Measurements from ENCODE around the gene CSAD. TPM values are rescaled to one million over a fixed set of nuclear protein-coding genes. Genes with fewer than 3 reads are reported as not detected.
A peak's percentile ranks its signal among the peaks of the same experiment; 100 is the strongest.

CSAD gene
- total and polyA plus RNA-seq, 2 of the 13 experiments (the other 11 are each of a cell fraction or from before 2014, with no cell fraction given), result 7.2 to 23.5 TPM

GRCh38 chr12:53181935-53182334 is 1.2 kb upstream of the CSAD start:
- Histone ChIP-seq H3K79me2 (ENCODE audit: insufficient read depth, low read length) (peaks cover 32% of the 10 kb centered on the region), H3K27ac (ENCODE audit: extremely low read length, insufficient read depth, low read length) (no peak overlapping the region), H3K4me3 (replicated peaks in 1 of 3; ENCODE audit: insufficient read depth in 1 of 3, low read depth in 2 of 3, low read length in 3 of 3) (peak overlapping the region in 2 of 3 experiments; percentile 58 to 82; a peak in 3 of 6 replicates), H3K36me3 (replicated peaks in 1 of 2; ENCODE audit: control insufficient read depth in 1 of 2, insufficient read depth in 2 of 2, low read length in 2 of 2) (peaks cover 18 to 48% of the 10 kb centered on the region in 2 experiments), H3K9ac (ENCODE audit: insufficient read depth, low read depth, low read length) (peak overlapping the region; percentile 85), H2AFZ (ENCODE audit: low read length) (no peak overlapping the region), H3K27me3 (ENCODE audit: control insufficient read depth in 1 of 2, insufficient read depth in 2 of 2, low read length in 2 of 2) (no peaks in the 10 kb centered on the region; a peak in 1 of 5 replicates), H3K4me1 (ENCODE audit: insufficient read depth, low read length) (peaks cover 51% of the 10 kb centered on the region), H3K9me3 (ENCODE audit: low read length) (no peaks in the 10 kb centered on the region), H4K20me1 (ENCODE audit: insufficient read depth, low read length) (peaks cover 15% of the 10 kb centered on the region), H3K4me2 (ENCODE audit: low read depth, low read length) (peak overlapping the region; percentile 80)
- no TSS peak for BruUV-seq (replicated peaks)
- ChIA-PET CTCF (ENCODE audit: low intra/inter-chr PET ratio, low total read pairs) (no interaction called here), POLR2A (interaction anchor here (1.0 to 3.3 kb wide), 6 partner anchors 21 to 319 kb away, joined by 3 to 34 read pairs (median 8); partner anchors contain the start of genes AAAS, MYG1, PFDN5 and TARBP2)
- in situ Hi-C loops (cut with HindIII; ENCODE audit: extremely low pct_ligation_motif_present, low pct_unique_long_range_greater_than_20kb) (no loop called here), intact Hi-C loops (cut with micrococcal nuclease; ENCODE audit: unreplicated experiment) (no loop called here)
- 87% methylated on average over 2 of the region's 2 CpGs for WGBS (ENCODE audit: low lambda C conversion rate)
- no peak for DNase-seq (ENCODE audit: low spot score)
- no peak for ATAC-seq
- FAIRE-seq, result no peak
- TF ChIP-seq ZNF737 (CRISPR knock-in tag; IDR thresholded peaks at IDR 0.05; ENCODE audit: borderline replicate concordance) (no peak), ZNF672 (CRISPR knock-in tag; IDR thresholded peaks at IDR 0.05) (no peak), ZBTB49 (CRISPR knock-in tag; IDR thresholded peaks at IDR 0.05; ENCODE audit: borderline replicate concordance) (no peak), ZSCAN30 (CRISPR knock-in tag; IDR thresholded peaks at IDR 0.05) (no peak), ZZZ3 (CRISPR knock-in tag; IDR thresholded peaks at IDR 0.05; ENCODE audit: borderline replicate concordance) (no peak), SMAD3 (CRISPR knock-in tag; IDR thresholded peaks at IDR 0.05) (no peak), ZMYM2 (CRISPR knock-in tag; IDR thresholded peaks at IDR 0.05) (0 out of 2 replicates have a peak, but pooled peaks have one; percentile 23), ZNF709 (CRISPR knock-in tag; IDR thresholded peaks at IDR 0.05) (no peak), ZNF354B (CRISPR knock-in tag; IDR thresholded peaks at IDR 0.05) (no peak), ISX (CRISPR knock-in tag; conservative IDR thresholded peaks at IDR 0.05) (no peak), TFE3 (CRISPR knock-in tag; IDR thresholded peaks at IDR 0.05) (no peak), ZFX (CRISPR knock-in tag; IDR thresholded peaks at IDR 0.05; ENCODE audit: low read depth) (no peak), ZBED4 (CRISPR knock-in tag; IDR thresholded peaks at IDR 0.05; ENCODE audit: borderline replicate concordance) (no peak), POGK (CRISPR knock-in tag; conservative IDR thresholded peaks at IDR 0.05) (peak; percentile 91), ZNF33B (CRISPR knock-in tag; IDR thresholded peaks at IDR 0.05) (no peak), AHR (CRISPR knock-in tag; IDR thresholded peaks at IDR 0.05) (no peak)

All from HepG2 (cell line).